ENCODE results near the gene INAFM2.

The INAFM2 gene

GRCh38 chr15:40323239-40323952, at the start of gene INAFM2:
TSS of gene INAFM2 (plus strand) at chr15:40323692. CDS start at chr15:40324056, 364 bp downstream.
- DNase-seq (ENCODE audit: low read depth in 1 of 2, low spot score in 1 of 2): peak; percentile 73 to 83

- DNase-seq (ENCODE audit: low read depth in 1 of 2, low spot score in 1 of 2): peak; percentile 82
Observed at GRCh38 chr15:40274350-40275274, 48.9 kb upstream of the INAFM2 start.

GRCh38 chr15:40275523-40275922, 48.0 kb upstream of the INAFM2 start:
- no peak for DNase-seq (ENCODE audit: low read depth in 1 of 2, low spot score in 1 of 2)

DNA sequence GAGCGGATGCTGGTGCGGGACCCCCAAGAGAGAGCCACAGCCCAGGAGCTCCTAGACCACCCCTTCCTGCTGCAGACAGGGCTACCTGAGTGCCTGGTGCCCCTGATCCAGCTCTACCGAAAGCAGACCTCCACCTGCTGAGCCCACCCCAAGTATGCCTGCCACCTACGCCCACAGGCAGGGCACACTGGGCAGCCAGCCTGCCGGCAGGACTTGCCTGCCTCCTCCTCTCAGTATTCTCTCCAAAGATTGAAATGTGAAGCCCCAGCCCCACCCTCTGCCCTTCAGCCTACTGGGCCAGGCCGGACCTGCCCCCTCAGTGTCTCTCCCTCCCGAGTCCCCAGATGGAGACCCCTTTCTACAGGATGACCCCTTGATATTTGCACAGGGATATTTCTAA, 47.5 kb upstream of the INAFM2 start:
- DNase-seq (ENCODE audit: low read depth in 1 of 2, low spot score in 1 of 2): no peak

DNA sequence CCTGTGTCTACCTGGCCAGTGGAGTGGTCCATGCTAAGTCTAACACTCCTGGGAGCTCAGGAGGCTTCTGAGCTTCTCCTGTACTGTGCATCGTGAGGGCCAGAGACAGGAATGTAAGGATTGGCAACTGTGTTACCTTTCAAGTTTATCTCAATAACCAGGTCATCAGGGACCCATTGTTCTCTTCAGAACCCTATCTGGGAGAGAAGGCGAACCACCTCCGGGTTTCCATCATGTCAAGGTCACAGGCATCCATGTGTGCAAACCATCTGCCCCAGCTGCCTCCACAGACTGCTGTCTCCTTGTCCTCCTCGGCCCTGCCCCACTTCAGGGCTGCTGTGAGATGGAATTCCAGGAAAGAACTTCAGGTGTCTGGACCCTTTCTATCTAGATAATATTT, 46.6 kb upstream of the INAFM2 start:
- DNase-seq (ENCODE audit: low read depth in 1 of 2, low spot score in 1 of 2): no peak

- no peak for DNase-seq (ENCODE audit: low read depth in 1 of 2, low spot score in 1 of 2)
Observed at GRCh38 chr15:40277471-40277870, 46.0 kb upstream of the INAFM2 start.

DNA sequence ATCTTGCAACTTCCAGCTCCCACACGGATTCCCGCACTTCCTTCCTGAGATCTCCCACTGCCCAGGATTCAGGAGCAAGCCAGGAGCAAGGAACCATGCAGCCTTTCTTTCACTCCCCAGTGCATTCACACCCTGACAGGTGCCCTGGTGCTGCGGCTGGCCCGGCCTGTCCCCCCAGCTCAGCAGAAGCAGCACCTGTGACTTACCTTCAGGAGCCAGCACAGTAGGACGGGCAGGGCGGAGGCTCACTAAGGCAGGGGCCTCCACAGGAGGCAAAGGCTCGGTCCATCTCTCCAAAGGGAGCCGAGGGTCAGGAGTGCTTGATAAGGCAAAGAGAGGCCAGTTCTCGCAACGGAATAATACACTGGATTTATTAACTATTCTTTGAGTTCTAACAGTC, 45.5 kb upstream of the INAFM2 start:
- DNase-seq (ENCODE audit: low read depth in 1 of 2, low spot score in 1 of 2): no peak

DNA sequence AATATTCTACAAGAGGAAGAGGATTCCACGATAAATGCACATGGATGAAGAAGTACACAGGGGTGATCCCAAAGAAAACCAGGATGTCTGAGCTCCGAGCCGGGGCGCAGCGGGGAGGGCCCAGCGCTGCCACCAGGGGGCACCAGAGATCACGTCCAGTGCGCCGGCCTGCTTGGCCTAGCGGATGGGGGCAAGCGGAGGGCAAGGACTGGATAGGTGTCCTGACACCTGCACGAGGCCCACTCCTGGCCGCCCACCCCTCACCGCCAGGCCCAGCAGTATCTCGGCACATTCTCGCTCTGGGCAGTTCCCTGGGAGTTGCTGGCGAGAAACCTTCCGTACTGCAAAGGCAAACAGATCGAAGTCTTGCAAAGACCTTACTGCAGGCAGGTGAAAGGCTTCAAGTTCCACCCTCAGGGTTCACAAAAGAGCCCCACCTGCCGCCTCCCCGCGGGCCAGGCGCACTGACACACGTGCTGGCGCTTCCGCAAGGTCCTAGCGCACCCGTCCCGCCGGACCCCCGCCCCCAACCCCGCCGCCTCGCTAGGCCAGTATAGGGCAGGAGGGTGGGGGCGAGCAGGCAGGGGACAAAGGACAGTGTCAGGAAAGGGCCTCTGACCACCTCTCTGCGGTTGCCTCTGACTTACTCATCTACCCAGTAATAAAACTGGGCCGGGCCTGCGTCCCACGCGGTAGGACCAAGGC, 43.9 kb upstream of the INAFM2 start:
- peak; percentile 40 to 63 for DNase-seq (ENCODE audit: low read depth in 1 of 2, low spot score in 1 of 2)

GRCh38 chr15:40280260-40281056, 43.0 kb upstream of the INAFM2 start:
- no peak for DNase-seq (ENCODE audit: low read depth in 1 of 2, low spot score in 1 of 2)

DNA sequence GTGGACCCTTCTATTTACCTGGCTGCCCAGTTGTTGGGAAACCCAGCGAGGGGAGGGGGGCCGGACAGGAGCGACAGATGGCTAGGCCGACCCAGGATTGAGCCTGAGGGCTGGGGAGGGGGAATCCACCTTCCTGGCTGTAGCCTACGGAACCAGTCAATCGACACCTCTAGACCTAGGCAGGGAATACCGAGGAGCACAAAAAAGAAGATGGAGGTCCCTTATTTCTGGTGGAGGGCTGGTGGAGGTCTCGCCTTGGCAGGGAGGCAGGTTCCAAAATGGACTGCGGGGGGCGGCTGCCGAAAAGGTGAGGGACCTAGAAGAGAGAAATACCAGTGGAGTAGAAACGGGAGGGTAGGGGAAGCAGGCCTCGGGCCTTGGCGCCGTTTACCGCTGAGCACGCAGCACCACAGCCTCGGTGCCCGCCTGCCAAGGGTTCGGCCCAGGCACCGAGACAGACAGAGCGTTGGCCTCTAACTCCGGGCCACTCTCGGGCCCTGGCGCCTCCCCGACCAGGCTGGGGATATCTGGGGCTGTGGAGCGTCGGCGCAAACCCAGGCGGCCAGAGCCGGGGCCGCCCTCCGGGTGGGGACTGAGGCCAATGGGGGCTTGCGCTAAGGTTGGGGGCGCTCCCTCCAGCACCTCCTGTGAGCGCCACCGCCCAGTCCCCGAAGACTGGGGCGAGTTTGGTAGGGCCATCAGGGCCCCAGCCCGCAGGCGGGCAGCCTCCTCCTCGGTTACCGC, 42.3 kb upstream of the INAFM2 start:
- no peak for DNase-seq (ENCODE audit: low read depth in 1 of 2, low spot score in 1 of 2)

GRCh38 chr15:40281801-40282146, 41.7 kb upstream of the INAFM2 start:
- DNase-seq (ENCODE audit: low read depth in 1 of 2, low spot score in 1 of 2): no peak

DNA sequence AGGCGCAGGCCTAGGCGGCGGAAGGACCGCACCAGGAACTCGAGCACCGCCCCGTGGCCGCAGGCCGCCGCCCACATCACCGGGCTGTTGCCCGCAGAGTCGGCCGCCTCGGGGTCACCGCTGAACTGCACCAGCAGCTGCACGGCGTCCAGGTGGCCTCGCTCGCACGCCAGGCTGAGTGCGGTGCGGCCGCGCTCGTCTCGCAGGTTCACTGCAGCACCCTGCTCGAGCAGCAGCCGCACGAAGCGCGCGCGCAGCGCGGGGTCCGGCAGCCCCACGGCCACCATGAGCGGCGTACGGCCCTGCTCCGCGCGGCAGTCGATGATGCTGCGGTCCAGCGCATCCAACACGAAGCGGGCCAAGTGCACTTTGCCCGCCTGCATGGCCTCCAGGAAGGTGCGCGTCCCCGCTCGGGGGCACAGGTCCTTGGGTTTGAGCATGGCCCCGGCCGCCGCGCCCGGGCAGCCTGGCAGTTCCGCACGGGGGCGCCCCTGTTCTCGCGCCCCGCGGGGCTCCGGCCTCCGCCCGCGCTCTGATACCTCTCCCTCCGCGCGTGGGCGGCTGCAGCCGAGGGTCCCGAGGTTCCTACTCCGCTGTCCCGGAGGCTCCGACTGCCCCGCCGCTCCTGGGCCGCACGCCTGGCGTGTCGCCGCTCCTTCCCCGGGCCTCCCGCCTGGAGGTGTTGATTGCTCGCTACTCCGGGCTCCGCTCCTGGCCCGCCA, 41.2 kb upstream of the INAFM2 start:
- DNase-seq (ENCODE audit: low read depth in 1 of 2, low spot score in 1 of 2): peak; percentile 28 to 37

DNA sequence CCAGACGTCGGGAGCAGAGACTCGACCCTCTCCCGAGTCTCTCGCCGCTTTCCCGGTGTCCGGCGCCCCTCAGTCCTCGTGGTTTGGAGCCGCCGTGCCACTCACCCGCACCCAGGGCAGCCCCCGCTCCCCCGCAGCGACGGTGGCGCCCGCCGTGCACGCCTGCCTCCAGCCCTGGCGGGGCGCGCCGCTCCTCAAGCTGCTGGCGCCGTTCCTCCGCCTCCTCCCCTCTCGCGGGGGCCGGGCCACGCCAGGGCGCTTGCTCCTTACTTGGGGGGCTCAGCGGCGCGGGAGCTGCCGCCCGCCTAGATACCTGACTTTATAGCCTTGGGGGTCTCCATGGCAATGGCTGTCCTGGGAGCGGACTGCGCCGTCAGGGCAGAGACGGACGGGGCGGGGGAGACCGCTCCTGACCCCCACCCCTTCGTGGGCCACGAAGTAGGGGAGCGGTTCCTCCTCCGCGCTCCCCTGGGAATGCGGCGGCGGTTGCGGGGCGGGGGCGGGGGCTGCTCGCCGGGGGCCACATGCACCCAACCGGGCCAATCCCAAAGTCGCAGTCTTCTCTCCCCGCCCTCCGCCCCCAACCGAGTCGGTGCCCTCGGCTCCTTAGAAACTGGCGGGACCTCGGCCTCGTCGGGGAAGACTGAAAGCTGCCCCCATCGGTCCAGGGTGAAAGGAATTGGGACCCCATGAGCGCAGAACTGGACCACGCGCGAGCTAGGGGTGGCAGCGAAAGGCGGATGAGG, 40.5 kb upstream of the INAFM2 start, which contains the start of gene ANKRD63:
Gene ANKRD63 (minus strand): TSS at position 196 of the 746 bp plus-strand sequence. CDS start 478 bp downstream, outside the sequence.
- peak; percentile 21 to 23 for DNase-seq (ENCODE audit: low read depth in 1 of 2, low spot score in 1 of 2)

GRCh38 chr15:40283615-40284300, 39.7 kb upstream of the INAFM2 start:
- DNase-seq (ENCODE audit: low read depth in 1 of 2, low spot score in 1 of 2): no peak

DNA sequence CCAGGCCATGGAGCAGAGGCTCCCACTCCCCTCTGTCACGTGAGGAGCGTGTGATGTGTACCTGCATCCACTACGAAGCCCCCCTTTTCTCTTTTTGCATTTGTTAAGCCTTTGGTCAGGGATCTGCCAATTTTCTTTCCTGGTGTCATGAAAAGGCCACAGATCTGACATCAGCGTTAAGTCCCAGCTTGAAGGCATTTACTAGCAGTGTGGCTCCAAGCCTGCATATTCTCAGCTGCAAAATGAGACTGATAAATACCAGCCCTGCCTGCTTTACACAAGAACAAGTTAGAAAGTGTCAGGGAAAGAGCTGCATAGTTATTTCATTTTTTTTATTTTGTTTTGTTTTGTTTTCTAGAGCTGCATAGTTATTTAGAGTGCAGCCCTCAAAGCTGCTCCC, 38.3 kb upstream of the INAFM2 start:
- DNase-seq (ENCODE audit: low read depth in 1 of 2, low spot score in 1 of 2): no peak

GRCh38 chr15:40285554-40286011, 37.9 kb upstream of the INAFM2 start:
- no peak for DNase-seq (ENCODE audit: low read depth in 1 of 2, low spot score in 1 of 2)

DNA sequence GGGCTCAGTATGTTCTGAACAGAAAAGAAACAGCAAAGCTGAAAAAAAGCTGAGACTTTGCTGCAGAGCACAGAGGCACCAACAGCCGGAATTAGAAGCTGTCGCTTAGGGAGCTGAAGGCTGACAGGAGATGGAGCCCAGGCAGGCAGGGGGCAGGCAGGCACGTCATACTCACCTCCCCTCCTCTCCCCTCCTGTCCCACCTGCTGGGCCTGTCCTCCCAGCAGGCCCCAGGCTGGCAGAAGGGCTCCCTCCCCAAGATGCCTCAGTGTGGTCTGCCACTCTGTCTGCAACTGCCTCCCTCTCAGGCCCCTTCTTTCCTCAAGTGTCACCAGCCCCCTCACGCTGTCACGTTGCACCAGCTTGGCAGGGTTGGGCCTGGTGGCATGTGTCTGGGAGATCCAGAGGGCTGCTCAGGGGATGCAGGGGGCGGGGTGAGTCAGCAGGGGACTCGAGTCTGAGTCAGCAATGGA, 37.4 kb upstream of the INAFM2 start:
- no peak for DNase-seq (ENCODE audit: low read depth in 1 of 2, low spot score in 1 of 2)

- DNase-seq (ENCODE audit: low read depth in 1 of 2, low spot score in 1 of 2): no peak
Observed at GRCh38 chr15:40286794-40287193, 36.7 kb upstream of the INAFM2 start.

All from stimulated activated CD4-positive, alpha-beta T cell treated with anti-CD3 and anti-CD28 coated beads, Interleukin-15, amount 100 ng/mL, for 1 hour (primary cell).